ENCODE measurements around the gene GOLT1A.
A peak's percentile ranks its signal among the peaks of the same experiment; 100 is the strongest.
"Not testable (repeated sequence)": the region's sequence is repeated elsewhere in the genome, so short reads cannot be mapped to it uniquely, and the experiment has no call there.

The GOLT1A gene

GRCh38 chr1:204248954-204249353 lies 35.2 kb upstream of the GOLT1A start:
- no peak for DNase-seq

GRCh38 chr1:204246876-204247275 lies 33.1 kb upstream of the GOLT1A start:
- no peak for DNase-seq

- no peak for DNase-seq
Measured at GRCh38 chr1:204242920-204243319, 29.1 kb upstream of the GOLT1A start.

GRCh38 chr1:204241914-204242313 lies 28.1 kb upstream of the GOLT1A start:
- DNase-seq, result no peak

- no peak for DNase-seq
Measured at GRCh38 chr1:204241050-204241449, 27.3 kb upstream of the GOLT1A start.

- DNase-seq, result no peak
Measured at GRCh38 chr1:204240233-204240632, 26.4 kb upstream of the GOLT1A start.

- not testable (repeated sequence) for DNase-seq
Measured at GRCh38 chr1:204239401-204239800, 25.6 kb upstream of the GOLT1A start.

- DNase-seq, result not testable (repeated sequence)
Measured at GRCh38 chr1:204238520-204238919, 24.7 kb upstream of the GOLT1A start.

- DNase-seq, result not testable (repeated sequence)
Measured at GRCh38 chr1:204237515-204237914, 23.7 kb upstream of the GOLT1A start.

- peak; percentile 78 for DNase-seq
Measured at GRCh38 chr1:204232526-204232925, 18.7 kb upstream of the GOLT1A start.

- DNase-seq, result no peak
Measured at GRCh38 chr1:204230211-204230610, 16.4 kb upstream of the GOLT1A start.

- DNase-seq, result no peak
Measured at GRCh38 chr1:204228896-204229295, 15.1 kb upstream of the GOLT1A start.

GRCh38 chr1:204227996-204228785 lies 14.4 kb upstream of the GOLT1A start:
- DNase-seq, result no peak

GRCh38 chr1:204227351-204227750 lies 13.6 kb upstream of the GOLT1A start:
- DNase-seq, result no peak

GRCh38 chr1:204225841-204226735 lies 12.3 kb upstream of the GOLT1A start:
- peak; percentile 13 for DNase-seq

GRCh38 chr1:204224655-204225054 lies 10.9 kb upstream of the GOLT1A start:
- no peak for DNase-seq

- no peak for DNase-seq
Measured at GRCh38 chr1:204223129-204223860, 9.5 kb upstream of the GOLT1A start.

- no peak for DNase-seq
Measured at GRCh38 chr1:204222764-204223055, 8.9 kb upstream of the GOLT1A start.

- DNase-seq, result no peak
Measured at GRCh38 chr1:204222006-204222763, 8.4 kb upstream of the GOLT1A start.

- no peak for DNase-seq
Measured at GRCh38 chr1:204221271-204221670, 7.5 kb upstream of the GOLT1A start.

GRCh38 chr1:204219971-204220616 lies 6.3 kb upstream of the GOLT1A start:
- DNase-seq, result no peak

- no peak for DNase-seq
Measured at GRCh38 chr1:204218552-204218951, 4.8 kb upstream of the GOLT1A start.
